Smooth muscle cell (in vitro differentiated cells): Measurements from ENCODE around the gene NDRG2. TPM values are rescaled to one million over a fixed set of nuclear protein-coding genes. Genes with fewer than 3 reads are reported as not detected.

Experiments used
- DNase-seq: peaks from one replicate; lab custom pipeline; 2025; ENCODE audit not compliant: unreplicated experiment; lab: John Stamatoyannopoulos, UW
- H2AFZ ChIP-seq: fragments of 200-600 bp; sonication (generic); 2 replicates; pipeline ENCODE4 v1.6.0; 2016; ENCODE audit warnings: antibody characterized with exemption, low read depth, mild to moderate bottlenecking
- H3F3A ChIP-seq: fragments of 200-600 bp; sonication (generic); 2 replicates; pipeline ENCODE4 v1.6.0; 2017; ENCODE audit warnings: antibody characterized with exemption, low read depth
- H3K27ac ChIP-seq: fragments of 200-600 bp; sonication (generic); 2 replicates; pipeline ENCODE4 v1.5.1; 2016; ENCODE audit warnings: low read depth, mild to moderate bottlenecking
- H3K27me3 ChIP-seq: fragments of 200-600 bp; sonication (generic); 2 replicates; pipeline ENCODE4 v1.6.1; 2016; ENCODE audit warnings: low read depth, mild to moderate bottlenecking
- H3K36me3 ChIP-seq: fragments of 200-600 bp; sonication (generic); 2 replicates; pipeline ENCODE4 v1.5.1; 2016; ENCODE audit warnings: low read depth
- H3K4me1 ChIP-seq: fragments of 200-600 bp; sonication (generic); 2 replicates; pipeline ENCODE4 v1.5.1; 2016; ENCODE audit warnings: low read depth
- H3K4me2 ChIP-seq: fragments of 200-600 bp; sonication (generic); 2 replicates; pipeline ENCODE4 v1.6.0; 2016; ENCODE audit warnings: mild to moderate bottlenecking
- H3K4me3 ChIP-seq: fragments of 200-600 bp; sonication (generic); 2 replicates; pipeline ENCODE4 v1.5.1; 2016; ENCODE audit warnings: mild to moderate bottlenecking
- H3K79me2 ChIP-seq: fragments of 200-600 bp; sonication (generic); 2 replicates; pipeline ENCODE4 v1.6.0; 2016; ENCODE audit warnings: low read depth, mild to moderate bottlenecking
- H3K9ac ChIP-seq: fragments of 200-600 bp; sonication (generic); 2 replicates; pipeline ENCODE4 v1.6.0; 2016; ENCODE audit warnings: low read depth
- H3K9me3 ChIP-seq: fragments of 200-600 bp; sonication (generic); replicated peaks from 2 replicates; pipeline ENCODE4 v1.5.1; 2016; ENCODE audit warnings: low read depth
- H4K20me1 ChIP-seq: fragments of 200-600 bp; sonication (generic); 2 replicates; pipeline ENCODE4 v1.6.0; 2016; ENCODE audit warnings: low read depth
- WGBS: methylation state at CpG from one replicate; pipeline ENCODE4 v1.1.7; 2016; ENCODE audit warnings: low lambda C conversion rate; 5-methylcytosine and 5-hydroxymethylcytosine counted together
- polyA plus RNA-seq: library from polyadenylated mRNA; unstranded; fragments of >200 nt; fragmentation: Nextera tagmentation; extraction: Ambion mirVana; gene quantifications from 2 replicates; pipeline ENCODE4 v1.2.1, GENCODE V29; 2016
- total RNA-seq: library from RNA; depleted of rRNA; stranded (reverse); fragments of >200 nt; gene quantifications from 2 replicates; pipeline ENCODE4 v1.2.3, GENCODE V29; 2014
- TF ChIP-seq, protein P1 (sequence below): fragments of 200-600 bp; sonication (generic); IDR thresholded peaks from 2 replicates; pipeline ENCODE4 v1.5.1; 2017; ENCODE audit warnings: borderline replicate concordance, mild to moderate bottlenecking, antibody characterized with exemption; ENCODE audit not compliant: insufficient read depth, poor library complexity, severe bottlenecking

The NDRG2 gene
- total and polyA plus RNA-seq, 2 experiments from 2014 or later: 31.1 to 48.4 TPM

DNA sequence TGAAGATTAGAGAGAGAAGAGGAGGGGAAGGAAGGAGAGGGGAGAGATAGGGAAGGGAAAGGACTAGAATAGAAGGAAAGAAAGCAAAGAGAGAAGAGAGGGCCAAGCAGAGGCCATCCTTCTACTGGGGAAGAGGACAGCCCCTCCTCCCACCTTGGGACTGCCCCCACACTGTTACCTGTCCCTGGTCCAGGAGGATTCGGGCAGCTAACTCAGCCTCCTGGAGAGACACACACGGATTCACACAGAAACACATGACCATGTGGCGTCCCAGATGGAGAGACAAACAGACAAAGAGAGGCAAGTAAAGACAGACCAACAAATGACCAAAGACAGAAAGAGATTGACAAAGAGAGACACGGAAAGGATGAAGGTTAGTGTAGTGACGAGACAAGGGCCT lies 2.2 kb downstream of the NDRG2 start:
- Histone ChIP-seq H3K27me3 (no peaks in the 10 kb centered on the region), H3K9ac (no peak overlapping the region), H3K36me3 (no peaks in the 10 kb centered on the region), H4K20me1 (no peaks in the 10 kb centered on the region), H2AFZ (no peak overlapping the region), H3K4me1 (peaks cover 10% of the 10 kb centered on the region), H3F3A (peaks cover 18% of the 10 kb centered on the region), H3K27ac (no peak overlapping the region), H3K9me3 (no peaks in the 10 kb centered on the region), H3K79me2 (no peaks in the 10 kb centered on the region), H3K4me2 (no peak overlapping the region), H3K4me3 (no peak overlapping the region)
- 84% methylated on average over 5 of the region's 5 CpGs for WGBS
- no peak for DNase-seq
- TF ChIP-seq, protein P1, sequence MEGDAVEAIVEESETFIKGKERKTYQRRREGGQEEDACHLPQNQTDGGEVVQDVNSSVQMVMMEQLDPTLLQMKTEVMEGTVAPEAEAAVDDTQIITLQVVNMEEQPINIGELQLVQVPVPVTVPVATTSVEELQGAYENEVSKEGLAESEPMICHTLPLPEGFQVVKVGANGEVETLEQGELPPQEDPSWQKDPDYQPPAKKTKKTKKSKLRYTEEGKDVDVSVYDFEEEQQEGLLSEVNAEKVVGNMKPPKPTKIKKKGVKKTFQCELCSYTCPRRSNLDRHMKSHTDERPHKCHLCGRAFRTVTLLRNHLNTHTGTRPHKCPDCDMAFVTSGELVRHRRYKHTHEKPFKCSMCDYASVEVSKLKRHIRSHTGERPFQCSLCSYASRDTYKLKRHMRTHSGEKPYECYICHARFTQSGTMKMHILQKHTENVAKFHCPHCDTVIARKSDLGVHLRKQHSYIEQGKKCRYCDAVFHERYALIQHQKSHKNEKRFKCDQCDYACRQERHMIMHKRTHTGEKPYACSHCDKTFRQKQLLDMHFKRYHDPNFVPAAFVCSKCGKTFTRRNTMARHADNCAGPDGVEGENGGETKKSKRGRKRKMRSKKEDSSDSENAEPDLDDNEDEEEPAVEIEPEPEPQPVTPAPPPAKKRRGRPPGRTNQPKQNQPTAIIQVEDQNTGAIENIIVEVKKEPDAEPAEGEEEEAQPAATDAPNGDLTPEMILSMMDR: no peak

DNA sequence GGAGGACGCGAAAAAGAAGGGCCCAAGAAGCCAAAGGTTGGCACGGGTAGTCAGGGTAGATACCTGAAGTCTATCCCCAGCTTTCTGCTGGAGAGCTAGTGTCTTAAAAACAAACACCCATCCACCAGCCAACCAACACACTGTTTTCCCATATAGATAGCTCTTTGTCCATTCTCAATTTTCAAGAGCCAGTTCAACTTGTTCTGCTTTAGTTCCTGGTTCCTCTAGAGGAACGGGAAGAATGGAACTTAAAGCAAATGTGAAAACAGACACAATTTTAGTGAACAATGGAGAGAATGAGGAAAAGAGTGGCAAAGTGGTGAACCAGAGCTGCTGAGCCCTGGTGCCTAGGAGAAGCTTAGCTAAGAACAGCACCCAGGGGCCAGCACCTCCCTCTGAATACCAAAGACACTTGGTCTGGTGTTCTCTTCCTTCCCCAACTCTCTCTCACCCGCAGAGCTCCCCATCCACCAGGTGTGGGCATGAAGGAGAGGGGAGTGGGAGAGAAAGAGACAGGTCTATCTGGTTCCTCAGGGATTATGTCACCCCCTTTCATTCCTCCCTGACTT lies 3.8 kb downstream of the NDRG2 start:
- Histone ChIP-seq H4K20me1 (peaks cover 3% of the 10 kb centered on the region), H3K79me2 (no peaks in the 10 kb centered on the region), H3K4me3 (no peak overlapping the region), H3K4me2 (no peak overlapping the region), H3K9me3 (no peaks in the 10 kb centered on the region), H3K4me1 (peaks cover 10% of the 10 kb centered on the region), H3K27me3 (no peaks in the 10 kb centered on the region), H3F3A (peaks cover 8% of the 10 kb centered on the region), H3K9ac (no peak overlapping the region), H3K36me3 (no peaks in the 10 kb centered on the region), H3K27ac (no peak overlapping the region), H2AFZ (no peak overlapping the region)
- TF ChIP-seq, protein P1: no peak
- DNase-seq: no peak
- 87% methylated on average over 5 of the region's 5 CpGs for WGBS

DNA sequence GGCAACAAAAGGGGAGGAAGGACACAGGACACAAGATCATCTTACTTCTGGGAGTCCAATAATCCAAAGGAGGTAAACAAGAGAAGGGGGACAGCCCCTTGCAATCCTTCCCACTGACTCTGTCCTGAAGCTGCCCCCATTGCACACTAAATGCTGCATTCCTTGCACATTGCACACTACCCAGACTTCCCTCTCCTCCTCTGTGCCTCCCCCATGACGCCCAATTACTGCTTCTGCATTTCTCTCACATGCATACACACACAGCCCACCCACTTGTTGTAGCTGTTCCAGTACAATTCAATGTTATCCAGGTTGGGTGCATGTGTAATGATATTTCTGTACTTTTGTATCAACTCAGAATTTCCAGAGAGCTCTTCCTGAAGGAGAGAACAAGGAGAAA lies 5.5 kb downstream of the NDRG2 start:
- no peaks in the 10 kb centered on the region for H3K9me3 ChIP-seq
- no peak overlapping the region for H3K27ac ChIP-seq
- H3K79me2 ChIP-seq: no peaks in the 10 kb centered on the region
- no peaks in the 10 kb centered on the region for H3K27me3 ChIP-seq
- no peak overlapping the region for H3K4me3 ChIP-seq
- no peak overlapping the region for H2AFZ ChIP-seq
- H4K20me1 ChIP-seq: peaks cover 3% of the 10 kb centered on the region
- no peaks in the 10 kb centered on the region for H3K36me3 ChIP-seq
- no peak overlapping the region for H3K4me2 ChIP-seq
- WGBS: 73% methylated on average over 1 of the region's 1 CpG
- H3K4me1 ChIP-seq: peaks cover 5% of the 10 kb centered on the region
- no peak for DNase-seq
- peaks cover 10% of the 10 kb centered on the region for H3F3A ChIP-seq
- no peak overlapping the region for H3K9ac ChIP-seq
- TF ChIP-seq, protein P1: no peak

DNA sequence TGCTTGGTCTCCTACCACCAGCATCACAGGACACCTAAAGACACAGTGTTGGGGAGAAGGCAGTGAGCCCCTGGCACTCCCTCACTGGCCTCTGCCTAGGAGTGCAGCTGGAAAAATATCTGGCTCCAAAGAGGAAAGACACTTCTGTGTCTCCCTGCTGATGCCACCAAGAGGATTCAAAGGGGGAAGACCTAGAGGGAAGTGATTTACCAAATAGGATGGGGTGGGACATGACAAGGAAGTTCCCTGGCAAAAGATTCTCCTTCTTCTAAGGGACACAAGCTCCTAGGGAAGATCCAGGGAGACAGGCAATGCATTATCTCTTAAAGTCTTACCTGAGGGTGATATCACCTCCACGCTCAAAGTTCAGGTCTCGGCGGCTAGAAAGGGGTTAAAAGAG lies 6.1 kb downstream of the NDRG2 start:
- Histone ChIP-seq H3K4me3 (no peak overlapping the region), H2AFZ (no peak overlapping the region), H3K4me1 (no peaks in the 10 kb centered on the region), H3K9me3 (no peaks in the 10 kb centered on the region), H3F3A (peaks cover 8% of the 10 kb centered on the region), H3K9ac (no peak overlapping the region), H4K20me1 (peaks cover 3% of the 10 kb centered on the region), H3K79me2 (no peaks in the 10 kb centered on the region), H3K27ac (no peak overlapping the region), H3K27me3 (no peaks in the 10 kb centered on the region), H3K4me2 (no peak overlapping the region), H3K36me3 (no peaks in the 10 kb centered on the region)
- TF ChIP-seq, protein P1: no peak
- WGBS: 100% methylated on average over 3 of the region's 3 CpGs
- DNase-seq: no peak
